Central memory CD4-positive, alpha-beta T cell (primary cell): ENCODE data around the gene FAM227B.
"Not testable (repeated sequence)": the region's sequence is repeated elsewhere in the genome, so short reads cannot be mapped to it uniquely, and the experiment has no call there.

Source experiments
- DNase-seq: peaks from one replicate; pipeline ENCODE4 v3.0.0; 2022

The FAM227B gene

GRCh38 chr15:49610157-49610918 lies 10.3 kb downstream of the FAM227B start:
- DNase-seq: no peak

GRCh38 chr15:49606594-49606993 lies 14.0 kb downstream of the FAM227B start:
- DNase-seq: no peak

- DNase-seq: no peak
Observed at GRCh38 chr15:49605588-49605987, 15.0 kb downstream of the FAM227B start.

- DNase-seq: no peak
Observed at GRCh38 chr15:49604625-49605409, 15.8 kb downstream of the FAM227B start.

- not testable (repeated sequence) for DNase-seq
Observed at GRCh38 chr15:49592829-49593316, 27.7 kb downstream of the FAM227B start.

- no peak for DNase-seq
Observed at GRCh38 chr15:49589030-49589429, 31.6 kb downstream of the FAM227B start.

GRCh38 chr15:49573421-49573820 lies 47.2 kb downstream of the FAM227B start:
- no peak for DNase-seq

GRCh38 chr15:49570672-49571071 lies 49.9 kb downstream of the FAM227B start:
- DNase-seq: no peak

- DNase-seq: no peak
Observed at GRCh38 chr15:49570174-49570573, 50.4 kb downstream of the FAM227B start.

GRCh38 chr15:49560045-49560444 lies 60.6 kb downstream of the FAM227B start:
- DNase-seq: no peak

GRCh38 chr15:49558929-49559328 lies 61.7 kb downstream of the FAM227B start:
- no peak for DNase-seq

- no peak for DNase-seq
Observed at GRCh38 chr15:49556437-49556836, 64.2 kb downstream of the FAM227B start.

- DNase-seq: not testable (repeated sequence)
Observed at GRCh38 chr15:49550342-49550741, 70.3 kb downstream of the FAM227B start.

GRCh38 chr15:49538520-49538919 lies 82.1 kb downstream of the FAM227B start:
- DNase-seq: no peak

GRCh38 chr15:49530092-49530491 lies 90.5 kb downstream of the FAM227B start:
- no peak for DNase-seq

- no peak for DNase-seq
Observed at GRCh38 chr15:49528289-49528688, 92.3 kb downstream of the FAM227B start.

GRCh38 chr15:49521802-49522201 lies 98.8 kb downstream of the FAM227B start:
- no peak for DNase-seq

- not testable (repeated sequence) for DNase-seq
Observed at GRCh38 chr15:49512739-49513138, 107.9 kb downstream of the FAM227B start.

GRCh38 chr15:49507261-49507660 lies 113.4 kb downstream of the FAM227B start:
- no peak for DNase-seq

- no peak for DNase-seq
Observed at GRCh38 chr15:49506341-49506740, 114.3 kb downstream of the FAM227B start.

- no peak for DNase-seq
Observed at GRCh38 chr15:49501586-49501985, 119.0 kb downstream of the FAM227B start.

- no peak for DNase-seq
Observed at GRCh38 chr15:49495993-49496753, 124.4 kb downstream of the FAM227B start.

- DNase-seq: no peak
Observed at GRCh38 chr15:49494842-49495241, 125.8 kb downstream of the FAM227B start.
